Right renal cortex interstitium (tissue), 3 donors: ENCODE data around the gene NTSR2. TPM values are rescaled to one million over a fixed set of nuclear protein-coding genes. Genes with fewer than 3 reads are reported as not detected.

Experiments used
- DNase-seq, 3 donors: peaks; one replicate each; pipeline ENCODE4 v3.0.0-alpha.2; 2013; ENCODE audit warnings: low read depth in 3 of 3, low spot score in 2 of 3
- polyA plus RNA-seq, 3 donors: library from polyadenylated mRNA; unstranded; fragments of 120-200 nt; gene quantifications; one replicate each; pipeline ENCODE4 v1.2.1, GENCODE V29; 2013; ENCODE audit not compliant: insufficient read length in 3 of 3

The NTSR2 gene
- polyA plus RNA-seq, 3 donors: not detected

GRCh38 chr2:11633923-11634478 lies 36.0 kb downstream of the NTSR2 start:
- no peak for DNase-seq

- no peak for DNase-seq
Measured at GRCh38 chr2:11631462-11631861, 38.5 kb downstream of the NTSR2 start.

- DNase-seq: no peak
Measured at GRCh38 chr2:11630855-11631254, 39.1 kb downstream of the NTSR2 start.

DNA sequence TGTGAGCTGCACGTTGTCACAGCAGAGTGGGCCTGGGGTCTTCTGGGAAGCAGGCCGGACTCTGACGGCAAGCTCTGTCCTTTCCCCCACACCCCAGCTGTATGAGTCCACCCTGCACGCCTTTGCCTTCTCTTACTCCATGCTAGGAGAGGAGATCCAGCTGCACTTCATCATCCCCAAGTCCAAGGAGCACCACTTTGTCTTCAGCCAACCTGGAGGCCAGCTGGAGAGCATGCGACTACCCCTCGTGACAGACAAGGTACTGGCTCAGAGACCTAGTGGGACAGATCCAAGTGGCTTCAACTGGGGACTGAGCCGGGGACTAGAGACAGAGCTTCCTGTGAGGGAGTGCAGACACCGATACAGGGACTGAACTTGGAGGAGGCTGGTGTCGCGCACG lies 40.1 kb downstream of the NTSR2 start:
- DNase-seq: no peak

GRCh38 chr2:11629215-11629614 lies 40.8 kb downstream of the NTSR2 start:
- no peak for DNase-seq

DNA sequence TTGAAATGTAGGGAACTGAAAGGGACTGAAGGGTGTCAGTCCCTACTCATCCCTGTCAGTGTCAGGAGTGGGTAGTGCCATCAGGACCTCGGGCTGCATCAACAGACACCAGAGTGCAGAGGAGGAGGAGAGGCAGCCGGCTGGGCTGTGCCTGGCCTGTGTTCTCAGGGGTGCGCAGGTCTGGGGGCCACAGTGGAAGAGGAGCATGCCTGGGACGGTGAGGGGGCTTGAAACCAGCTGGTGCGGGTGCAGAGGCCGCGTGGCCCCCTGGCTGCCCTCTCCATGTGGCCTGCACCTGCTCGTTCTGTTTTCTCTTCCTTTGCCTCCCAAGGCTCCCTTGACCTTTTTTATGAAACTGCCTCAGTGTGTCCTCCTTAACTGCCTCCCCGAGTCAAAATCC lies 41.3 kb downstream of the NTSR2 start:
- no peak for DNase-seq

- DNase-seq: no peak
Measured at GRCh38 chr2:11625671-11626070, 44.3 kb downstream of the NTSR2 start.

DNA sequence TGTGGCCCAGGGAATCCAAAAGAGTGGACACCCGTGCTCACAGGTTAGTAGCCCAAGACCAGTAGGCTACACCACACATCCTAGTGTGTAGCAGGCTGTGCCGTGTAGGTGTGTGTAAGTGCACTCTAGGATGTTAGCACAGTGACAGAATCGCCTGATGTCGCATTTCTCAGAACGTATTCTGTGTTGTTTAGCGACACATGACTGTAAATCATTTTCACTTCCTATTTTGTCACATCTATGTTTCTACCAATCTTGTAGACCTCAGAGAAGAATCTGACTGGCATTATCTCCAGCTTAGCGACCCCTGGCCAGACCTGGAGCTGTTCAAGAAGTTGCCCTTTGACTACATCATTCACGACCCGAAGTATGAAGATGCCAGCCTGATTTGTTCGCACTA lies 45.1 kb downstream of the NTSR2 start:
- DNase-seq: no peak

DNA sequence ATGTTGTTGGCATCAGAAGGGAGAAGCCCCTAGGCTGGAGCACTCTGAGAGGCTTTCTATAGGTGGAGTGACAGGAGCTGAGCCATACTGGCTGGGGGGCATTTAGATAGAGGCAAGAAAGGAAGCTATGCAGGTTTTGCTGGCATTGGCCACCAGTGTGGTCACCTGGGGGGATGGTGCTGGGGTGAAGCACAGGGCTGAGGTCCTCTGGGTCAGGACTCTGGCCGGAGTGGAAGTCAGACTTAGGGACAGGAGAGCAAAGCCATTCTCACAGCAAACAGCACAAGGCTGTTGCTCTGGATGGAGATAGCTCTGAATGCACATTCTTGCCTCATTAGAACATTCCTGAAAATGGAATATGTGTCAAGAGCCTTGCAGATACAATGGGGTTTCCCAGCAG lies 47.4 kb downstream of the NTSR2 start:
- DNase-seq: no peak

DNA sequence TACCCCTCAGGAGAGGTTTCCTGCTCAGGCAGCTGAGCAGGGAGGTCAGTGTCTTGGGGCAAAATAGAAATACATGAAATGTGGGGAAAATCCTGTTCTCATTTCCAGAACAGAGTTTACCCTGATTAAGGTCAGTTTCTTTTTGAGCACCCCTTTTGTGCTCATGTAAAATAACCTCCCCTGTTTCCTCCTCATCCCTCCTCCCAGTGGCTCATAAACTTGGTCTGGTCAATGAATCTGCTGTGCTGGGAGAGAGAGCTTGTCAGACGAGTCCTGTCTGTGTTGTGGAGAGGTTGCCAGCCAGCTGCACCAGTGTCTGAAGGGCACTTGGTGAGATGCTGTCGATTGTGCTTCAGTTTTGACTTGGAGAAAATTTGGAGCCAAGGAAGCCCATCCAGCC lies 48.6 kb downstream of the NTSR2 start:
- DNase-seq: no peak

DNA sequence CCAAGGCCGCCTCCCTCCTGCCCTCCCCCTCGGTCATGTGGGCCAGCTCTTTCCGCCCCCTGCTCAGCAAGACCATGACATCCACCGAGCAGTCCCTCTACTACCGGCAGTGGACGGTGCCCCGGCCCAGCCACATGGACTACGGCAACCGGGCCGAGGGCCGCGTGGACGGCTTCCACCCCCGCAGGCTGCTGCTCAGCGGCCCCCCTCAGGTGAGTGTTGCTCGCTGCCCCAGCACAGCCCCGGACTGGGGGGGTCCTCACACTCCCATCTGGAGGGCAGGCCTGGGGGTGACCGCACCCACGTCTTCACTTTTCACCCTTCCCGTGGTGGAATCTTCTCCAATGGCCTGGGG lies 51.3 kb downstream of the NTSR2 start:
- no peak for DNase-seq

- DNase-seq: no peak
Measured at GRCh38 chr2:11617984-11618707, 51.8 kb downstream of the NTSR2 start.

DNA sequence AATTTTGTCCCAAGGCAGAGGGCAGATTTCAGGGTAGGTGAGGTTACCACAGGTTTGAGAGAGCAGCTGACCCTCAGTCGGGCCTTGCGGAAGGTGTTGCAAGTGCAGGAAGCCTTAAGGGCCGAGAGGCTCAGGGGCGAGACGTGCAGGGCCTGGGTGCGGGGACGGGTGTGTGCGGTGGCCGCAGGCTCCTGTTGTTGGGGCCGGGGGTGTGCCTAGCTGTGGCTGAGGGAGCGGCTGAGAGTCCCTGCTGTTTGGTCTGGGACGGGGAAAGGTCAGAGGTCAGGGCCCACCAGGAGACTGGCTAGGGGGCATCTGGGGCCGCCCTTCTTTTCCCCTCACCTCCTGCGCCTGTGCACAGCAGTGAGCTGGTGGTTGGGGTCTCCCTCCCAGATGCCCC lies 52.5 kb downstream of the NTSR2 start:
- DNase-seq: no peak

DNA sequence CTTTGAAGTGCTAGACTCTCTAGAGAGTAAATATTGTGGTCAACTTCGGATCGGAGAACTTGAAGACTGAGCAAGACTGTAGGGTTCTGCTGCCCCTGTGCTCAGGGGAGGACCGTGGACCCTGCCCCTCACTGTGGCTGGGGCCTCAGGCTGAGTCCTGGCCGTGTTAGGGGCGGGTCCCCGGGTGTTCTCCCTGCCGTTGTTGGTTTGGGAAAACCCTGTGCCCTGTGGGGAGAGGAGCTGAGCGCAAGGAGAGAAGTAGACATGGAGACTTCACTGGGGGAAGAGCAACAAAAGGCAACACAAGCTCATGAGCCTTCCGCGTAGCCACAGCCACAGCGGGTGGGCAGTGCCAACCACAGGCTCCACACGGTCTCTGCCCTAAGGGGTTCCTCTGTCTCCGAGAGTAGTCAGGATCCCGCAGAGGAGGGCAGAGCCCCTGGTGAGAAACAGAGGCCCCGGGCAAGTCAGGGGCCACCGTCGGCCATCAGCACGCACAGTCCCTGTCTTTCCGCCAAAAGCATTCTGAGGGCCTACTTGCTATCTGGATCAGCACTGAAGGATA lies 53.1 kb downstream of the NTSR2 start:
- no peak for DNase-seq

GRCh38 chr2:11616097-11616687 lies 53.8 kb downstream of the NTSR2 start:
- no peak for DNase-seq

DNA sequence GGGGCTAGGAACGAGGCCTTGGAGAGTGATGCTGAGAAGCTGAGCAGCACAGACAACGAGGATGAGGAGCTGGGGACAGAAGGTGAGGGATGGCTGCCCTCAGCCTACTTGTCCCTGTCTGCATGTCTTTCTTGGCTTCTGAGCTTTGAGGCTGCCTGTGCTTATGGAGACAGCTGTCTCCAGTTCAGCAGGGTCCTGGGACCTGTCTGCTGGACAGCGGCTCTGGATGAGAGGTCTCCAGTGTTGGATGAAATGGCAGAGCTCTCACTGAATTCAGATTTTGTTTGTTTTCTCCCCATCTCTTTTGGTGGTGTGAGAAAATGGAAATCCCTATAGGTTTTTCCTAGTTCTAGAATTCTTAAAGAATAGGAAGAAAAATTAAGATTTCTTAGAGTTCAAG lies 54.8 kb downstream of the NTSR2 start:
- DNase-seq: no peak

DNA sequence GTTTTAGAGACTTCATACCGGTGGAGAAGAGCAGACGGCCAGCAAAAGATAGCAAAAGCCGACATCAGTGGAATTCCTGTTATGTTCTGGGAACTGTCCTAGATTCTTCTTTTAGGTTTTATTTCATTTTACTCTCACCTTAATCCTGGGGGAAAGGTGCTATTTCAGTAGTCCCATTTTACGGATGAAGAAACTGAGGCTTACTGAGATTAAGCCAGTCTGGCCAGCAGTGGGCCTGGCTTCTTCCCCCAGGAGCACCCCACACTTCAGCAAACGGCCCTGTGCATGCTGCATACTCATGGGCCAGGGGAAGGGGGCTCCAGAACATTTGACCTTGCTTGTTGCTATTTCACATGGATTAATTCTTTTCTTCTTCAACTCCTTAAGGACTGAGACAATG lies 56.7 kb downstream of the NTSR2 start:
- DNase-seq: no peak

DNA sequence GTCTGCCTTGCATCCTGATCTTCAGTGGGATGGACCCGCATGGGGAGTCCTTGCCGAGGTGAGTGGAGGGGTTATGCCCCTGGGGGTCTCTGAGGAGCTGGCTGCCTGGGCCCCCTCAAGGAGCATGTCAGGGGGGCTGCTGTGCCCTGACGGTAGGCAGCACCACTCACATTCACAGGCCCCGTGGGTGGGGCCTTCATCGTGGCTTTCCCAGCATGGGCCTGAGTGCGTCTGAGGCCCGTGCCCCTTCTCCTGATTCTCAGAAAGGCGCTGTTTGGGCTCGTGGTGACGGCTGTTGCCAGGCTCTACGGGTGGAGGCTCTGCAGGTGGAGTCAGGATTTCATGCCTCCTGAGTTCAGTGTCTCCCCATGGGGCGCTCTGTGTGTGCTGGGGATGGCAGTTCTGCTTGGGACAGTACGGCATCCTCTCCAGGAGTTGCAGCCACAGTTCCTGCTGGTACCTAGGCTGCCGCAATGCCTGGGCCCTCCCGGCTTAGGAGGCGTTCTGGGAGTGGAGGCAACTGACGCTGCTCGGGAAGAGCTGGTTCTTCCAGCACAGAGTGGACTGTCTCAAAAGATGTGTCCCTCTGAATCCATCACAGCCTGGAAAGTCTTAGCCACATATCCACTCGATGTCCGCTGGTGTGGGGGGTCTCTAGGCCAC lies 57.3 kb downstream of the NTSR2 start:
- no peak for DNase-seq

GRCh38 chr2:11611251-11611650 lies 58.7 kb downstream of the NTSR2 start:
- DNase-seq: no peak

GRCh38 chr2:11610624-11611242 lies 59.3 kb downstream of the NTSR2 start:
- no peak for DNase-seq
